ENCODE results near the gene PCDHA10.
"Not testable (repeated sequence)": the region's sequence is repeated elsewhere in the genome, so short reads cannot be mapped to it uniquely, and the experiment has no call there.

DNA sequence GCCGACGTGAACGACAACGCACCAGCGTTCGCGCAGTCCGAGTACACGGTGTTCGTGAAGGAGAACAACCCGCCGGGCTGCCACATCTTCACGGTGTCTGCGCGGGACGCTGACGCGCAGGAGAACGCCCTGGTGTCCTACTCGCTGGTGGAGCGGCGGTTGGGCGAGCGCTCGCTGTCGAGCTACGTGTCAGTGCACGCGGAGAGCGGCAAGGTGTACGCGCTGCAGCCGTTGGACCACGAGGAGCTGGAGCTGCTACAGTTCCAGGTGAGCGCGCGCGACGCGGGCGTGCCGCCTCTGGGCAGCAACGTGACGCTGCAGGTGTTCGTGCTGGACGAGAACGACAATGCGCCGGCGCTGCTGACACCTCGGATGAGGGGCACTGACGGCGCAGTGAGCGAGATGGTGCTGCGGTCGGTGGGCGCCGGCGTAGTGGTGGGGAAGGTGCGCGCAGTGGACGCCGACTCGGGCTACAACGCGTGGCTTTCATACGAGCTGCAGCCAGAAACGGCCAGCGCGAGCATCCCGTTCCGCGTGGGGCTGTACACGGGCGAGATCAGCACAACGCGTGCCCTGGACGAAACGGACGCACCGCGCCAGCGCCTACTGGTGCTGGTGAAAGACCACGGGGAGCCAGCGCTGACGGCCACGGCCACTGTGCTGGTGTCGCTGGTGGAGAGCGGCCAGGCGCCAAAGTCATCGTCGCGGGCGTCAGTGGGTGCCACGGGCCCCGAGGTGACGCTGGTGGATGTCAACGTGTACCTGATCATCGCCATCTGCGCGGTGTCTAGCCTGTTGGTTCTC is 5.7 kb upstream of the PCDHA10 start:
- not testable (repeated sequence) for TF ChIP-seq POLR2AphosphoS5 (IDR thresholded peaks at IDR 0.05; ENCODE audit: low read depth, low read length); POLR2A (IDR thresholded peaks at IDR 0.05; ENCODE audit: low read depth, low read length); SPI1 (IDR thresholded peaks at IDR 0.05; ENCODE audit: low read depth, low read length); TAF1 (IDR thresholded peaks at IDR 0.05; ENCODE audit: low read depth, low read length); PAX5 (IDR thresholded peaks at IDR 0.05; ENCODE audit: insufficient read depth, low read length, severe bottlenecking)
